Measurements from ENCODE around the gene DNAJB2.

DNA sequence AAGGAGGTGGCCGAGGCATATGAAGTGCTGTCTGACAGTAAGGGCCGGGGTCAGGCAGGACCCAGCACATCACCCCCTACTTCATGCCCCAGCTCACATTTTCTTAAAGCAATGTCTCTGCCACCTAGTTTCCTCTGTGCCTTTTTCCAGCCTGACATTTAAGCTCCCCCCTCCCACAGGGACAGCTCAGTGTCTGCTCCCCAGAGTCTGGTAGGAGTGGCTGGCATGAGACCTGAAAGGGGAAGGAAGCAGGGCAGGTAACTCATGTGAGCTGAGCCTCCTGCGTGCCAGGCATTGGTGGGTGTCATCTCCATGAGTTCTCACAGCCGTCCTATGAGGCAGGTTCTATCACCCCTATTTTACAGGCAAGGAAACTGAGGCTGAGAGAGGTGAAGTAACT lies 1.5 kb downstream of the DNAJB2 start:
- TF ChIP-seq, protein P1, sequence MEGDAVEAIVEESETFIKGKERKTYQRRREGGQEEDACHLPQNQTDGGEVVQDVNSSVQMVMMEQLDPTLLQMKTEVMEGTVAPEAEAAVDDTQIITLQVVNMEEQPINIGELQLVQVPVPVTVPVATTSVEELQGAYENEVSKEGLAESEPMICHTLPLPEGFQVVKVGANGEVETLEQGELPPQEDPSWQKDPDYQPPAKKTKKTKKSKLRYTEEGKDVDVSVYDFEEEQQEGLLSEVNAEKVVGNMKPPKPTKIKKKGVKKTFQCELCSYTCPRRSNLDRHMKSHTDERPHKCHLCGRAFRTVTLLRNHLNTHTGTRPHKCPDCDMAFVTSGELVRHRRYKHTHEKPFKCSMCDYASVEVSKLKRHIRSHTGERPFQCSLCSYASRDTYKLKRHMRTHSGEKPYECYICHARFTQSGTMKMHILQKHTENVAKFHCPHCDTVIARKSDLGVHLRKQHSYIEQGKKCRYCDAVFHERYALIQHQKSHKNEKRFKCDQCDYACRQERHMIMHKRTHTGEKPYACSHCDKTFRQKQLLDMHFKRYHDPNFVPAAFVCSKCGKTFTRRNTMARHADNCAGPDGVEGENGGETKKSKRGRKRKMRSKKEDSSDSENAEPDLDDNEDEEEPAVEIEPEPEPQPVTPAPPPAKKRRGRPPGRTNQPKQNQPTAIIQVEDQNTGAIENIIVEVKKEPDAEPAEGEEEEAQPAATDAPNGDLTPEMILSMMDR (conservative IDR thresholded peaks at IDR 0.05), result no peak
- TF ChIP-seq ZFX (IDR thresholded peaks at IDR 0.05), result no peak

Measured in C4-2B (cell line).